ENCODE data around the gene ZNF653.
"Not testable (repeated sequence)": the region's sequence is repeated elsewhere in the genome, so short reads cannot be mapped to it uniquely, and the experiment has no call there.

ZNF653 gene

GRCh38 chr19:11458236-11458900 lies 47.3 kb downstream of the ZNF653 start:
- Mint-ChIP-seq H3K27me3 (peaks cover 8% of the 10 kb centered on the region), H3K36me3 (no peaks in the 10 kb centered on the region), H3K4me1 (ENCODE audit: low read depth) (no peaks in the 10 kb centered on the region), H3K4me3 (no peak overlapping the region), H3K9me3 (ENCODE audit: low read depth) (no peaks in the 10 kb centered on the region), H3K27ac (no peak overlapping the region)

GRCh38 chr19:11457831-11458230 lies 47.8 kb downstream of the ZNF653 start:
- H3K27ac Mint-ChIP-seq = no peak overlapping the region
- no peak overlapping the region for H3K4me3 Mint-ChIP-seq
- no peaks in the 10 kb centered on the region for H3K36me3 Mint-ChIP-seq
- peaks cover 8% of the 10 kb centered on the region for H3K27me3 Mint-ChIP-seq
- no peaks in the 10 kb centered on the region for H3K4me1 Mint-ChIP-seq (ENCODE audit: low read depth)
- H3K9me3 Mint-ChIP-seq (ENCODE audit: low read depth) = no peaks in the 10 kb centered on the region

- Mint-ChIP-seq H3K27me3 (peaks cover 8% of the 10 kb centered on the region), H3K4me3 (no peak overlapping the region), H3K27ac (no peak overlapping the region), H3K4me1 (ENCODE audit: low read depth) (no peaks in the 10 kb centered on the region), H3K9me3 (ENCODE audit: low read depth) (no peaks in the 10 kb centered on the region), H3K36me3 (no peaks in the 10 kb centered on the region)
Observed at GRCh38 chr19:11457115-11457514, 48.5 kb downstream of the ZNF653 start.

- no peak overlapping the region for H3K4me3 Mint-ChIP-seq
- H3K27me3 Mint-ChIP-seq = peaks cover 8% of the 10 kb centered on the region
- H3K9me3 Mint-ChIP-seq (ENCODE audit: low read depth) = no peaks in the 10 kb centered on the region
- no peak overlapping the region for H3K27ac Mint-ChIP-seq
- H3K4me1 Mint-ChIP-seq (ENCODE audit: low read depth) = no peaks in the 10 kb centered on the region
- H3K36me3 Mint-ChIP-seq = no peaks in the 10 kb centered on the region
Observed at GRCh38 chr19:11456659-11457058, 49.0 kb downstream of the ZNF653 start.

- H3K4me1 Mint-ChIP-seq (ENCODE audit: low read depth); H3K9me3 Mint-ChIP-seq (ENCODE audit: low read depth); H3K27me3 Mint-ChIP-seq; H3K4me3 Mint-ChIP-seq; H3K36me3 Mint-ChIP-seq; H3K27ac Mint-ChIP-seq: not testable (repeated sequence)
Observed at GRCh38 chr19:11455233-11455554, 50.4 kb downstream of the ZNF653 start.

GRCh38 chr19:11453468-11454341 lies 51.9 kb downstream of the ZNF653 start:
- no peaks in the 10 kb centered on the region for H3K36me3 Mint-ChIP-seq
- H3K9me3 Mint-ChIP-seq (ENCODE audit: low read depth) = no peaks in the 10 kb centered on the region
- H3K4me1 Mint-ChIP-seq (ENCODE audit: low read depth) = no peaks in the 10 kb centered on the region
- H3K27ac Mint-ChIP-seq = no peak overlapping the region
- no peak overlapping the region for H3K4me3 Mint-ChIP-seq
- H3K27me3 Mint-ChIP-seq = no peaks in the 10 kb centered on the region

- no peaks in the 10 kb centered on the region for H3K9me3 Mint-ChIP-seq (ENCODE audit: low read depth)
- H3K4me1 Mint-ChIP-seq (ENCODE audit: low read depth) = no peaks in the 10 kb centered on the region
- no peaks in the 10 kb centered on the region for H3K36me3 Mint-ChIP-seq
- no peak overlapping the region for H3K4me3 Mint-ChIP-seq
- H3K27me3 Mint-ChIP-seq = no peaks in the 10 kb centered on the region
- H3K27ac Mint-ChIP-seq = no peak overlapping the region
Observed at GRCh38 chr19:11452620-11453310, 52.9 kb downstream of the ZNF653 start.

GRCh38 chr19:11451871-11452619 lies 53.6 kb downstream of the ZNF653 start:
- Mint-ChIP-seq H3K36me3 (no peaks in the 10 kb centered on the region), H3K27me3 (no peaks in the 10 kb centered on the region), H3K4me1 (ENCODE audit: low read depth) (no peaks in the 10 kb centered on the region), H3K9me3 (ENCODE audit: low read depth) (no peaks in the 10 kb centered on the region), H3K27ac (no peak overlapping the region), H3K4me3 (no peak overlapping the region)

GRCh38 chr19:11451327-11451870 lies 54.2 kb downstream of the ZNF653 start:
- H3K4me1 Mint-ChIP-seq (ENCODE audit: low read depth) = no peaks in the 10 kb centered on the region
- no peak overlapping the region for H3K27ac Mint-ChIP-seq
- no peak overlapping the region for H3K4me3 Mint-ChIP-seq
- no peaks in the 10 kb centered on the region for H3K36me3 Mint-ChIP-seq
- no peaks in the 10 kb centered on the region for H3K9me3 Mint-ChIP-seq (ENCODE audit: low read depth)
- no peaks in the 10 kb centered on the region for H3K27me3 Mint-ChIP-seq

GRCh38 chr19:11450570-11451326 lies 54.9 kb downstream of the ZNF653 start:
- Mint-ChIP-seq H3K27ac (no peak overlapping the region), H3K27me3 (no peaks in the 10 kb centered on the region)

GRCh38 chr19:11448923-11449554 lies 56.6 kb downstream of the ZNF653 start:
- Mint-ChIP-seq H3K4me3 (no peak overlapping the region), H3K36me3 (no peaks in the 10 kb centered on the region), H3K27ac (no peak overlapping the region), H3K9me3 (ENCODE audit: low read depth) (no peaks in the 10 kb centered on the region), H3K27me3 (no peaks in the 10 kb centered on the region), H3K4me1 (ENCODE audit: low read depth) (no peaks in the 10 kb centered on the region)

More at GRCh38 chr19:11450570-11451326, 54.9 kb downstream of the ZNF653 start:
- Mint-ChIP-seq H3K9me3 (ENCODE audit: low read depth) (no peaks in the 10 kb centered on the region), H3K4me1 (ENCODE audit: low read depth) (no peaks in the 10 kb centered on the region), H3K36me3 (no peaks in the 10 kb centered on the region), H3K4me3 (no peak overlapping the region)

GRCh38 chr19:11448410-11448809 lies 57.2 kb downstream of the ZNF653 start:
- Mint-ChIP-seq H3K27me3 (no peaks in the 10 kb centered on the region), H3K27ac (no peak overlapping the region), H3K4me3 (no peak overlapping the region), H3K36me3 (no peaks in the 10 kb centered on the region), H3K9me3 (ENCODE audit: low read depth) (no peaks in the 10 kb centered on the region), H3K4me1 (ENCODE audit: low read depth) (no peaks in the 10 kb centered on the region)

GRCh38 chr19:11447347-11448262 lies 58.0 kb downstream of the ZNF653 start:
- Mint-ChIP-seq H3K36me3 (no peaks in the 10 kb centered on the region), H3K9me3 (ENCODE audit: low read depth) (no peaks in the 10 kb centered on the region), H3K4me3 (no peak overlapping the region), H3K4me1 (ENCODE audit: low read depth) (no peaks in the 10 kb centered on the region), H3K27ac (no peak overlapping the region), H3K27me3 (no peaks in the 10 kb centered on the region)

Data from activated naive CD8-positive, alpha-beta T cell (primary cell).